HG03565 (cell line): ENCODE measurements around the gene WDR82.

ENCODE experiments used
- ATAC-seq: cut with Tn5 transposase; IDR thresholded peaks from one replicate; pipeline ENCODE4 v1.9.1; 2021; ENCODE audit warnings: mild to moderate bottlenecking, moderate library complexity; ENCODE audit not compliant: unreplicated experiment

Gene WDR82

GRCh38 chr3:52210550-52211046 lies 67.9 kb downstream of the WDR82 start:
- ATAC-seq = no peak

GRCh38 chr3:52210037-52210436 lies 68.4 kb downstream of the WDR82 start:
- no peak for ATAC-seq

- no peak for ATAC-seq
Observed at GRCh38 chr3:52208556-52208955, 69.9 kb downstream of the WDR82 start.

- ATAC-seq = no peak
Observed at GRCh38 chr3:52205727-52206372, 72.6 kb downstream of the WDR82 start.
